ENCODE results near the gene FARS2.
"Not testable (repeated sequence)": the region's sequence is repeated elsewhere in the genome, so short reads cannot be mapped to it uniquely, and the experiment has no call there.

FARS2 gene

GRCh38 chr6:5776104-5776503 lies 514.8 kb downstream of the FARS2 start:
- no peak for DNase-seq

- no peak for DNase-seq
Observed at GRCh38 chr6:5776706-5777390, 515.5 kb downstream of the FARS2 start.

- DNase-seq, result no peak
Observed at GRCh38 chr6:5778317-5778857, 517.1 kb downstream of the FARS2 start.

- DNase-seq, result no peak
Observed at GRCh38 chr6:5778906-5779305, 517.6 kb downstream of the FARS2 start.

- DNase-seq, result no peak
Observed at GRCh38 chr6:5781019-5781418, 519.7 kb downstream of the FARS2 start.

- no peak for DNase-seq
Observed at GRCh38 chr6:5781966-5782556, 520.7 kb downstream of the FARS2 start.

GRCh38 chr6:5782783-5783547 lies 521.7 kb downstream of the FARS2 start:
- no peak for DNase-seq

GRCh38 chr6:5783584-5784089 lies 522.3 kb downstream of the FARS2 start:
- no peak for DNase-seq

- no peak for DNase-seq
Observed at GRCh38 chr6:5785249-5785648, 523.9 kb downstream of the FARS2 start.

GRCh38 chr6:5786321-5786968 lies 525.1 kb downstream of the FARS2 start:
- no peak for DNase-seq

- DNase-seq, result no peak
Observed at GRCh38 chr6:5786969-5787720, 525.8 kb downstream of the FARS2 start.

GRCh38 chr6:5789426-5789825 lies 528.1 kb downstream of the FARS2 start:
- not testable (repeated sequence) for DNase-seq

- DNase-seq, result not testable (repeated sequence)
Observed at GRCh38 chr6:5796555-5796954, 535.2 kb downstream of the FARS2 start.

- DNase-seq, result not testable (repeated sequence)
Observed at GRCh38 chr6:5806406-5806805, 545.1 kb downstream of the FARS2 start.

- peak; percentile 20 to 31 for DNase-seq
Observed at GRCh38 chr6:5809450-5809849, 548.1 kb downstream of the FARS2 start.

GRCh38 chr6:5811997-5812396 lies 550.7 kb downstream of the FARS2 start:
- no peak for DNase-seq

- peak in 1 of 2 donors; percentile 14 for DNase-seq
Observed at GRCh38 chr6:5813625-5814027, 552.3 kb downstream of the FARS2 start.

GRCh38 chr6:5814116-5814515 lies 552.8 kb downstream of the FARS2 start:
- DNase-seq, result no peak

GRCh38 chr6:5814901-5815300 lies 553.6 kb downstream of the FARS2 start:
- DNase-seq, result no peak

GRCh38 chr6:5817869-5818268 lies 556.6 kb downstream of the FARS2 start:
- no peak for DNase-seq

GRCh38 chr6:5818959-5819358 lies 557.6 kb downstream of the FARS2 start:
- no peak for DNase-seq
